ENCODE results near the gene SLC13A5.
"Not testable (repeated sequence)": the region's sequence is repeated elsewhere in the genome, so short reads cannot be mapped to it uniquely, and the experiment has no call there.

Gene SLC13A5

GRCh38 chr17:6658411-6658810 is 54.8 kb downstream of the SLC13A5 start:
- not testable (repeated sequence) for DNase-seq

- no peak for DNase-seq
Observed at GRCh38 chr17:6657633-6658287, 55.4 kb downstream of the SLC13A5 start.

GRCh38 chr17:6656797-6657632 is 56.2 kb downstream of the SLC13A5 start:
- not testable (repeated sequence) for DNase-seq

GRCh38 chr17:6655732-6656361 is 57.3 kb downstream of the SLC13A5 start:
- not testable (repeated sequence) for DNase-seq

- no peak for DNase-seq
Observed at GRCh38 chr17:6654841-6655731, 58.1 kb downstream of the SLC13A5 start.

GRCh38 chr17:6651919-6652452 is 61.2 kb downstream of the SLC13A5 start:
- no peak for DNase-seq

- peak; percentile 96 for DNase-seq
Observed at GRCh38 chr17:6651354-6651918, 61.7 kb downstream of the SLC13A5 start, which contains the start of the genes C17orf100 and MED31. Gene C17orf100 (plus strand): TSS chr17:6651762. CDS start chr17:6651914, 152 bp downstream. Gene MED31 (minus strand): TSS chr17:6651605. CDS start chr17:6651528, 77 bp downstream.

GRCh38 chr17:6648181-6648580 is 65.0 kb downstream of the SLC13A5 start:
- no peak for DNase-seq

GRCh38 chr17:6643451-6644125 is 69.6 kb downstream of the SLC13A5 start:
- DNase-seq, result no peak

GRCh38 chr17:6642592-6642991 is 70.6 kb downstream of the SLC13A5 start:
- DNase-seq, result no peak

- no peak for DNase-seq
Observed at GRCh38 chr17:6641247-6641863, 71.8 kb downstream of the SLC13A5 start.

- peak; percentile 86 for DNase-seq
Observed at GRCh38 chr17:6640536-6641246, 72.5 kb downstream of the SLC13A5 start, which contains the start of the genes KIAA0753 and TXNDC17. Gene KIAA0753 (minus strand): TSS chr17:6640711. CDS start chr17:6635103, 5,608 bp downstream. Gene TXNDC17 (plus strand): TSS chr17:6641060. CDS start chr17:6641083, 23 bp downstream.

GRCh38 chr17:6639586-6640535 is 73.3 kb downstream of the SLC13A5 start:
- no peak for DNase-seq

- DNase-seq, result no peak
Observed at GRCh38 chr17:6639014-6639585, 74.1 kb downstream of the SLC13A5 start.

- DNase-seq, result no peak
Observed at GRCh38 chr17:6638046-6638908, 74.9 kb downstream of the SLC13A5 start.

- DNase-seq, result no peak
Observed at GRCh38 chr17:6637458-6637840, 75.7 kb downstream of the SLC13A5 start.

Measured in T1000 (cell line).